Bronchial epithelial cell (primary cell): ENCODE results near the gene NRIP3. TPM values are rescaled to one million over a fixed set of nuclear protein-coding genes. Genes with fewer than 3 reads are reported as not detected.
A peak's percentile ranks its signal among the peaks of the same experiment; 100 is the strongest.

ENCODE experiments used
- DNase-seq: peaks from one replicate; pipeline ENCODE4 v3.0.0-alpha.2; 2010; ENCODE audit warnings: low read depth
- FAIRE-seq: peaks from 2 replicates; lab custom pipeline; 2011; peaks lifted over from hg19 to GRCh38; lab: Jason Lieb, UNC
- H3K27me3 ChIP-seq: 2 replicates; pipeline ENCODE4 v1.5.1; 2011; ENCODE audit warnings: low read length; ENCODE audit not compliant: control insufficient read depth, insufficient read depth
- H3K36me3 ChIP-seq: 2 replicates; pipeline ENCODE4 v1.5.1; 2011; ENCODE audit warnings: low read length; ENCODE audit not compliant: control insufficient read depth, insufficient read depth
- H3K4me3 ChIP-seq: 2 replicates; pipeline ENCODE4 v1.5.1; 2011; ENCODE audit warnings: mild to moderate bottlenecking, low read depth, low read length, control low read depth
- total RNA-seq: library from RNA; depleted of rRNA; stranded (reverse); fragments of >200 nt; gene quantifications from 2 replicates; pipeline ENCODE4 v1.2.1, GENCODE V29; 2014
- TF ChIP-seq, protein P1 (sequence below): IDR thresholded peaks from 2 replicates; pipeline ENCODE4 v1.5.1; 2011; ENCODE audit warnings: mild to moderate bottlenecking, moderate library complexity, low read length, control low read depth, inconsistent platforms; ENCODE audit not compliant: insufficient read depth, severe bottlenecking

The NRIP3 gene
- total RNA-seq, result 1.6 and 2.2 TPM in 2 replicates

DNA sequence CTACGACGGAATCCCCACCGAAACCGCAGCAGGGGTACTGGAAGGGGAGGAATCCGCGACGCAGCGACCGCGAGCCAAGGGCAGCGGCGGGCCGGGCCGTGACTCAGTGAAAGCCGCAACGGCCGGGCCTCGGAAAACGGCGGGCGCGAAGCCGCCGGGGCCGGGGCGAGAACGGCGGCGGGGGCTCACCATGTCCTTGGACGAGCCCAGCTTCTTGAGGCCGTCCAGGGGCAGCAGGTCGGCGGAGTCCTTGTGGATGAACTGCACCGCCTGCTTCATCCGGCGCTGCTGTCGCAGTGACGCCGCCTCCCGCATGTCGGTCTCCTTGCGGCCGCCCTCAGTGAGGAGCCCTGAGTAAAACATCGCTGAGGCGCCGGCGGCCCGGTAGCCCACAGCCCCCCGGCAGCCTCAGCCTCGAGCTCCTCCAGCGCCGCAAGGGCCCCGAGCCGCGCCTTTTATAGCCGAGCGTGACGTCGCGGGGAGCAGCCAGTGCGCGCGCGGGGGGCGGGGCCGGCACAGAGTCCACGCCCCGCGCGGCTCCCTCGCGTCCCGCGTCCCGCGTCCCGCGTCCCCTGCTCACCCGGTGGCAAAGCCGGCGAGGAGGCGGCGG, at the start of gene NRIP3:
TSS of gene NRIP3 (minus strand) at position 429 of the 610 bp plus-strand sequence. CDS start at position 363, 66 bp downstream.
- Histone ChIP-seq H3K36me3 (no peaks in the 10 kb centered on the region), H3K27me3 (peaks cover 28% of the 10 kb centered on the region), H3K4me3 (peak within 1 kb of the TSS; percentile 43)
- TF ChIP-seq, protein P1, sequence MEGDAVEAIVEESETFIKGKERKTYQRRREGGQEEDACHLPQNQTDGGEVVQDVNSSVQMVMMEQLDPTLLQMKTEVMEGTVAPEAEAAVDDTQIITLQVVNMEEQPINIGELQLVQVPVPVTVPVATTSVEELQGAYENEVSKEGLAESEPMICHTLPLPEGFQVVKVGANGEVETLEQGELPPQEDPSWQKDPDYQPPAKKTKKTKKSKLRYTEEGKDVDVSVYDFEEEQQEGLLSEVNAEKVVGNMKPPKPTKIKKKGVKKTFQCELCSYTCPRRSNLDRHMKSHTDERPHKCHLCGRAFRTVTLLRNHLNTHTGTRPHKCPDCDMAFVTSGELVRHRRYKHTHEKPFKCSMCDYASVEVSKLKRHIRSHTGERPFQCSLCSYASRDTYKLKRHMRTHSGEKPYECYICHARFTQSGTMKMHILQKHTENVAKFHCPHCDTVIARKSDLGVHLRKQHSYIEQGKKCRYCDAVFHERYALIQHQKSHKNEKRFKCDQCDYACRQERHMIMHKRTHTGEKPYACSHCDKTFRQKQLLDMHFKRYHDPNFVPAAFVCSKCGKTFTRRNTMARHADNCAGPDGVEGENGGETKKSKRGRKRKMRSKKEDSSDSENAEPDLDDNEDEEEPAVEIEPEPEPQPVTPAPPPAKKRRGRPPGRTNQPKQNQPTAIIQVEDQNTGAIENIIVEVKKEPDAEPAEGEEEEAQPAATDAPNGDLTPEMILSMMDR, result no peak
- DNase-seq, result peak; percentile 13
- FAIRE-seq, result no peak

DNA sequence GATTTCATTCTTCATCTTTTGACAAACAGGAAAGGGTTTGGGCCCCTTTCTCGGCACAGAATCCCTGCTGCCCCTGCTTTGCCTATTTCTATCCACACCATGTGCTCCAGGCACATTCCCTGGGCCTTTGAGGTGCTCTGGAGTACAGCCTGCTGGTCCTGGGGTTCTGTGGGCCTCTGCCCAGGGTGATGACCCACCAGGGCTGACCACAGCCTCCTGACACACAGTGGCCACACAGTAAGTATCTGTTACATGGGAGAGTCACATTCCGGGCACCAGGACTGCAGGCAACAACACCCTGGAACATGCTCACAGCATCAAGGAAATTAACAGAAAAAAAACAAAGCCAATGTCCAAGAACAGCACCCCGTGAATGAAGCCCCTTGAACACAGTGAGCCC, 48.5 kb upstream of the NRIP3 start:
- no peak for FAIRE-seq
- DNase-seq, result no peak
- H3K27me3 ChIP-seq, result peaks cover 3% of the 10 kb centered on the region
- TF ChIP-seq, protein P1, result no peak
- H3K4me3 ChIP-seq, result no peak overlapping the region
- H3K36me3 ChIP-seq, result no peaks in the 10 kb centered on the region

DNA sequence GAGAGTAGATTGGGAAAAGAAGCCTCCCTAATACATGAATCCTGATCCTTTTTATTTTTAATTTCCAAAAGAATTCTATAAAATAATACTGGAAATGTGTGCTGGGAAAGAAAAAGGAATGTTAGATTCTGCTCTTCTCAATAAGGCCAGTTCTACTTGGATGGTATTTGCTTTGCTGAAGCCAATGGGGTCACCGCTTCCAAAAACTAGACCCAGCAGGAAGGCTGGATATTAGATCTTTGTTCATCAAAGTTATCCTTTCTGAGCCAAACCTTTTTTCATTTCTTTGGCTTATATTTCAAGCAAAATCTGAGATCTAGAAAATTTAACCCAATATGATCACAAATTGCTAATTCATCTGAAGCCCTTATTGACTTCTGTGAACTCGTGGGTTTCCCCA, 46.2 kb upstream of the NRIP3 start:
- FAIRE-seq (no peak), DNase-seq (no peak)
- no peak overlapping the region for H3K4me3 ChIP-seq
- TF ChIP-seq, protein P1, result no peak
- no peaks in the 10 kb centered on the region for H3K36me3 ChIP-seq
- no peaks in the 10 kb centered on the region for H3K27me3 ChIP-seq

DNA sequence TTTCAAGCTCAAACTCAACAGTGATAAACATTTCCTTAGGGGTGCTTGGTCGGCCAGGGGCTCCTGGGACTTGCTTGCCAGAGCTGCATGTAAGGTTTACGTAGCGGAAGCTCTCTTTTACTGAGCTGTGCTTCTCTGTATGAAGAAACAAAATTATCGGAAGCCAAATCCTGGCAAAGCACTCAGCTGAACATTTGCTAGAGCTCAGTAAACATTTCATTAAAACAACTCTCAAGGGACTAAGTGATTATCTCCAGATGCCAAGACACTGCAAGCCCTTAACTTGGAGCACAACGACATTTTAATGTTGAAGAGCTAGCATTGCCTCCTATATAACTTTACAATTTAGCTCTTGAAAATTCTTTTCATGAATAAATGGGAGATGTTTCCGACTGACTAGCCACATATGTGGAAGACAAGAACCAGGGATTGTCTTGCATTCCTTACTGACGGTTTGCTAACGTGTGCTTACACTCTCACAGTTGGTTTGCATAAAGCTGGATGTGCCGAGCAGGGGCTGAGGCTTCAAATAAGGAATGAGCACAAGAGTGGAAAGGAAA, 44.2 kb upstream of the NRIP3 start:
- Histone ChIP-seq H3K36me3 (no peaks in the 10 kb centered on the region), H3K4me3 (no peak overlapping the region), H3K27me3 (no peaks in the 10 kb centered on the region)
- DNase-seq (no peak), FAIRE-seq (no peak)
- TF ChIP-seq, protein P1, result no peak

DNA sequence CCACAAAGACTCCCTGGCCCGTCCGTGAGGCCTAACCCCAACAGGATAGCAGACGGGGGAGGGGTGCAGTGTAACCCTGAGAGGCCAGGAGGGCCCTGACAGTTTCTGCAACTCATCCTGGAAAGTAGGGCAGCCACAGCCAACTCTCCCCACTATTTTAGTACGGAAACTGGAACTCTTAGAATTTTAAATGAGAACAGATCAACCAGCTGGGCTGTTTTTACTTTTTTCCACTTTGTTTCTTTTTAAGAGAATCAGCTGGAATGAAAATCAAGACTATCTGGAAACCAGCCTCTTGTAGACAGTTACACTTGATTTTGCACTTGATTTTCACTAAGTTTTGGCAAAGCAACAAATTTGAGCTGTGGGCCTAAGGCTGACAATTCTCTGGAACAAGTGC, 42.7 kb upstream of the NRIP3 start:
- FAIRE-seq (no peak), DNase-seq (no peak)

More for the DNA sequence above, 42.7 kb upstream of the NRIP3 start:
- TF ChIP-seq, protein P1, result no peak
- Histone ChIP-seq H3K4me3 (no peak overlapping the region), H3K27me3 (peaks cover 8% of the 10 kb centered on the region), H3K36me3 (no peaks in the 10 kb centered on the region)
